GM19240 (cell line): ENCODE results near the gene NADK2.
"Not testable (repeated sequence)": the region's sequence is repeated elsewhere in the genome, so short reads cannot be mapped to it uniquely, and the experiment has no call there.

Experiments
- DNase-seq: peaks from one replicate; pipeline ENCODE4 v3.0.0; 2011; ENCODE audit warnings: low spot score; ENCODE audit not compliant: insufficient read length

NADK2 gene

GRCh38 chr5:36241631-36242533 is at the start of gene NADK2:
Gene NADK2, minus strand, starts transcription at chr5:36241925. Its CDS starts 127 bp downstream, at chr5:36241798.
- DNase-seq, result peak; percentile 82

- no peak for DNase-seq
Observed at GRCh38 chr5:36285837-36286615, 44.3 kb upstream of the NADK2 start.

- not testable (repeated sequence) for DNase-seq
Observed at GRCh38 chr5:36283775-36284174, 42.0 kb upstream of the NADK2 start.

GRCh38 chr5:36281626-36282025 is 39.9 kb upstream of the NADK2 start:
- no peak for DNase-seq

- no peak for DNase-seq
Observed at GRCh38 chr5:36279054-36279698, 37.5 kb upstream of the NADK2 start.

- DNase-seq, result no peak
Observed at GRCh38 chr5:36277521-36278176, 35.9 kb upstream of the NADK2 start.

- no peak for DNase-seq
Observed at GRCh38 chr5:36276864-36277263, 35.1 kb upstream of the NADK2 start.

GRCh38 chr5:36273809-36274526 is 32.2 kb upstream of the NADK2 start:
- no peak for DNase-seq

GRCh38 chr5:36272136-36272690 is 30.5 kb upstream of the NADK2 start:
- DNase-seq, result no peak

GRCh38 chr5:36270876-36271575 is 29.3 kb upstream of the NADK2 start:
- no peak for DNase-seq

GRCh38 chr5:36270175-36270574 is 28.4 kb upstream of the NADK2 start:
- DNase-seq, result no peak

- DNase-seq, result no peak
Observed at GRCh38 chr5:36269478-36269877, 27.8 kb upstream of the NADK2 start.

GRCh38 chr5:36267905-36268304 is 26.2 kb upstream of the NADK2 start:
- no peak for DNase-seq

GRCh38 chr5:36264202-36264760 is 22.6 kb upstream of the NADK2 start:
- DNase-seq, result no peak

- no peak for DNase-seq
Observed at GRCh38 chr5:36261186-36261585, 19.5 kb upstream of the NADK2 start.

- no peak for DNase-seq
Observed at GRCh38 chr5:36253575-36253974, 11.8 kb upstream of the NADK2 start.

GRCh38 chr5:36252722-36253365 is 11.1 kb upstream of the NADK2 start:
- DNase-seq, result no peak

- DNase-seq, result no peak
Observed at GRCh38 chr5:36251218-36251617, 9.5 kb upstream of the NADK2 start.

- no peak for DNase-seq
Observed at GRCh38 chr5:36250427-36250826, 8.7 kb upstream of the NADK2 start.
